OCI-LY1 (cell line): Measurements from ENCODE around the gene TAS1R3.

Experiments
- H2AFZ ChIP-seq: fragments of 200-600 bp; sonication (generic), shearing (Covaris generic); 2 replicates; pipeline ENCODE4 v1.6.0; 2014; ENCODE audit warnings: antibody characterized with exemption, mild to moderate bottlenecking, low read length
- H3F3A ChIP-seq: fragments of 200-600 bp; sonication (generic), shearing (Covaris generic); 2 replicates; pipeline ENCODE4 v1.6.0; 2014; ENCODE audit warnings: mild to moderate bottlenecking, antibody characterized with exemption, low read length, moderate library complexity; ENCODE audit not compliant: insufficient read depth
- H3K27ac ChIP-seq: fragments of 200-600 bp; sonication (generic); 2 replicates; pipeline ENCODE4 v1.5.1; 2014; ENCODE audit warnings: low read length, mixed run types, mild to moderate bottlenecking, low read depth; ENCODE audit not compliant: poor library complexity, severe bottlenecking
- H3K27me3 ChIP-seq: fragments of 200-600 bp; sonication (generic); 2 replicates; pipeline ENCODE4 v1.6.0; 2014; ENCODE audit warnings: antibody characterized with exemption, mild to moderate bottlenecking, low read length, moderate library complexity; ENCODE audit not compliant: insufficient read depth
- H3K36me3 ChIP-seq: fragments of 200-600 bp; sonication (generic); 2 replicates; pipeline ENCODE4 v1.6.1; 2014; ENCODE audit warnings: mild to moderate bottlenecking, antibody characterized with exemption, low read length, moderate library complexity, mixed read lengths; ENCODE audit not compliant: insufficient read depth
- H3K4me1 ChIP-seq: fragments of 200-600 bp; sonication (generic); 2 replicates; pipeline ENCODE4 v1.5.1; 2014; ENCODE audit warnings: mild to moderate bottlenecking, low read length, moderate library complexity; ENCODE audit not compliant: insufficient read depth, severe bottlenecking
- H3K4me2 ChIP-seq: fragments of 200-600 bp; sonication (generic), shearing (Covaris generic); 2 replicates; pipeline ENCODE4 v1.6.1; 2014; ENCODE audit warnings: low read length
- H3K4me3 ChIP-seq: fragments of 200-600 bp; sonication (generic); 2 replicates; pipeline ENCODE4 v1.5.1; 2014; ENCODE audit warnings: low read length, low read depth, mild to moderate bottlenecking, mixed read lengths; ENCODE audit not compliant: poor library complexity, severe bottlenecking
- H3K79me2 ChIP-seq: fragments of 200-600 bp; shearing (Covaris generic); 2 replicates; pipeline ENCODE4 v1.6.1; 2016; ENCODE audit warnings: mixed run types, low read length, mixed read lengths; ENCODE audit not compliant: insufficient read depth
- H3K9ac ChIP-seq: fragments of 200-600 bp; sonication (generic), shearing (Covaris generic); 2 replicates; pipeline ENCODE4 v1.6.1; 2014; ENCODE audit warnings: mild to moderate bottlenecking, low read length, mixed read lengths
- H3K9me2 ChIP-seq: fragments of 200-600 bp; sonication (generic), shearing (Covaris generic); 2 replicates; pipeline ENCODE4 v1.6.1; 2014; ENCODE audit warnings: low read depth, mild to moderate bottlenecking, low read length, mixed read lengths
- H3K9me3 ChIP-seq: fragments of 200-600 bp; shearing (Covaris generic); 2 replicates; pipeline ENCODE4 v1.6.1; 2014; ENCODE audit warnings: low read length, mixed read lengths
- H4K20me1 ChIP-seq: fragments of 200-600 bp; sonication (generic), shearing (Covaris generic); 2 replicates; pipeline ENCODE4 v1.6.0; 2016; ENCODE audit warnings: mild to moderate bottlenecking, low read length; ENCODE audit not compliant: insufficient read depth
- EZH2 ChIP-seq: fragments of 200-600 bp; sonication (generic), shearing (Covaris generic); IDR thresholded peaks from 2 replicates; pipeline ENCODE4 v1.8.0; 2017; ENCODE audit warnings: borderline replicate concordance, mixed run types, mild to moderate bottlenecking, antibody characterized with exemption, low read length, moderate library complexity, mixed read lengths
- TF ChIP-seq, protein P1 (sequence below): fragments of 200-600 bp; sonication (generic), shearing (Covaris generic); IDR thresholded peaks from 2 replicates; pipeline ENCODE4 v1.5.1; 2017; ENCODE audit warnings: mild to moderate bottlenecking, antibody characterized with exemption, low read length, moderate library complexity, mixed read lengths

TAS1R3 gene

DNA sequence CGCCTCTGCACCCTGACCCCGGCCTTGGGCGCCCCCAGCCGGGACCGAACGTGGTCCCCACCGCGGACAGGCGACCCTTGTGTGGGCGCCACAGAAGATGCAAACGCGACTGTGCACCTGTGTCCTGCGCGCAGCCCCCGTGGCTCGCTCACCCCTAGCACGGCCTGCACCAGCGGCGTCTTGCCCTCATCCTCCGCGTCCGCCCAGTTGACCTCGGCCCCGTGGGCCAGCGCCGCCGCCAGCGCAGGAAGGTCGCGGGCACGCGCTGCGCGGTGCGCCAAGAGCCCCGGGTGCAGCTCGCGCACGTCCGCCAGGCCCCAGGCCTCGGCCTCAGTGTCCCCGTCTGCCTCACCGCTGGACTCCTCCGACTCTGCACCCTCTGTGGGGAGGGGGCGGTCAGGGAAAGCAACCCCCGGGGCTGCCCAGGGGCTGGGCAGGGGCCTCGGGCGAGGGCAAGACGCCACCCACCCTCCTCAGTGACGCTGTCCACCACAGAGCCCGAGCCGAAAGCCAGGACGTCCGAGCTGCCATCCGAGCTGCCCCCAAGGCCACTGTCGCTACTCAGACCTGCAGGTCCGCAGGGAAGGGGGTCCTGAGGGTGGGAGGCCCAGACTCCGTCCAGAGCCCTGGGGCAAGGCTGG, 36.7 kb upstream of the TAS1R3 start:
- Histone ChIP-seq H3K79me2 (no peaks in the 10 kb centered on the region), H4K20me1 (no peaks in the 10 kb centered on the region), H3K9me2 (no peaks in the 10 kb centered on the region), H3K4me1 (no peaks in the 10 kb centered on the region), H3K9ac (no peak overlapping the region), H3K4me3 (no peak overlapping the region), H3K36me3 (no peaks in the 10 kb centered on the region), H3F3A (no peaks in the 10 kb centered on the region), H2AFZ (no peak overlapping the region), H3K4me2 (no peak overlapping the region), H3K9me3 (no peaks in the 10 kb centered on the region), H3K27ac (no peak overlapping the region), H3K27me3 (no peaks in the 10 kb centered on the region)
- no peak for TF ChIP-seq EZH2
- TF ChIP-seq, protein P1, sequence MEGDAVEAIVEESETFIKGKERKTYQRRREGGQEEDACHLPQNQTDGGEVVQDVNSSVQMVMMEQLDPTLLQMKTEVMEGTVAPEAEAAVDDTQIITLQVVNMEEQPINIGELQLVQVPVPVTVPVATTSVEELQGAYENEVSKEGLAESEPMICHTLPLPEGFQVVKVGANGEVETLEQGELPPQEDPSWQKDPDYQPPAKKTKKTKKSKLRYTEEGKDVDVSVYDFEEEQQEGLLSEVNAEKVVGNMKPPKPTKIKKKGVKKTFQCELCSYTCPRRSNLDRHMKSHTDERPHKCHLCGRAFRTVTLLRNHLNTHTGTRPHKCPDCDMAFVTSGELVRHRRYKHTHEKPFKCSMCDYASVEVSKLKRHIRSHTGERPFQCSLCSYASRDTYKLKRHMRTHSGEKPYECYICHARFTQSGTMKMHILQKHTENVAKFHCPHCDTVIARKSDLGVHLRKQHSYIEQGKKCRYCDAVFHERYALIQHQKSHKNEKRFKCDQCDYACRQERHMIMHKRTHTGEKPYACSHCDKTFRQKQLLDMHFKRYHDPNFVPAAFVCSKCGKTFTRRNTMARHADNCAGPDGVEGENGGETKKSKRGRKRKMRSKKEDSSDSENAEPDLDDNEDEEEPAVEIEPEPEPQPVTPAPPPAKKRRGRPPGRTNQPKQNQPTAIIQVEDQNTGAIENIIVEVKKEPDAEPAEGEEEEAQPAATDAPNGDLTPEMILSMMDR, result no peak

DNA sequence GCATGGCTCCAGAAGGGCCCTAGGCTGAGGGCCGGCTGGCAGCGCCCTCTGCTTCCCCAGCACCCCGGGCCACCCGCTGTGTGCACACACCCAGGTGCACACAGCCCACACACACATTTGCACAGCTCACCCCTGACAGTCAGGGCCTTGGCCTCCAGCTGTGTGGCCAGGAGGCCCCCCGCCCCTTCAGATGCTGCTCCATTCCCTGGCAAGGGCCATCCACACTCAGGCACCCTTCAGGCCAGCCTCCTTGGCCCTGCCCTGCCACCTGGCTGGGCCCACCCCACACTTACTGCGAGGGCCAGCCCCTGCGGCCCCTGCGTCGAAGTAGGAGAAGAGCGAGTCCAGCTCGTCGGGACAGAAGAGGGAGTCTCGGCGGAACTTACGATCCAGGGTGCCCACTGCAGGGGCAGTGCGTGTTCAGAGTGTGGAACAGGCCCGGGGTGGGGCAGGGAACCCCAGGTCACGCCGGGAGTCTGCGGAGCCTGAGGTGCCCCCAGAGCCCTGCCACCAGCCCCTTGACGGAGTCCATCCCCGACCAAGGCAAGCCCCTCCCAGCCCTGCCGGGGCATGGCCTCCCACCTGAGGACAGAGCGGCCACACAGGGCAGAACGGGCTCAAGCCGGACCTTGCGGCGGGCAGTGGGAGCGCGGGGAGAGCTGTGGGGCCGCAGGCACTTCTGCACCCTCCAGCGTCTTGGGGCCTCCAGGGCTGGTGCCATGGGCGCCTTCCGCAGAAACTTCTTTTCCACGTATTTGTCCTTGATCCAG, 35.7 kb upstream of the TAS1R3 start:
- Histone ChIP-seq H4K20me1 (no peaks in the 10 kb centered on the region), H3K27me3 (no peaks in the 10 kb centered on the region), H3K79me2 (no peaks in the 10 kb centered on the region), H3K4me1 (no peaks in the 10 kb centered on the region), H3K9me3 (no peaks in the 10 kb centered on the region), H3F3A (no peaks in the 10 kb centered on the region), H3K4me2 (no peak overlapping the region), H3K9me2 (no peaks in the 10 kb centered on the region), H3K4me3 (no peak overlapping the region), H2AFZ (no peak overlapping the region), H3K9ac (no peak overlapping the region), H3K27ac (no peak overlapping the region), H3K36me3 (no peaks in the 10 kb centered on the region)
- TF ChIP-seq, protein P1, result no peak
- no peak for TF ChIP-seq EZH2

DNA sequence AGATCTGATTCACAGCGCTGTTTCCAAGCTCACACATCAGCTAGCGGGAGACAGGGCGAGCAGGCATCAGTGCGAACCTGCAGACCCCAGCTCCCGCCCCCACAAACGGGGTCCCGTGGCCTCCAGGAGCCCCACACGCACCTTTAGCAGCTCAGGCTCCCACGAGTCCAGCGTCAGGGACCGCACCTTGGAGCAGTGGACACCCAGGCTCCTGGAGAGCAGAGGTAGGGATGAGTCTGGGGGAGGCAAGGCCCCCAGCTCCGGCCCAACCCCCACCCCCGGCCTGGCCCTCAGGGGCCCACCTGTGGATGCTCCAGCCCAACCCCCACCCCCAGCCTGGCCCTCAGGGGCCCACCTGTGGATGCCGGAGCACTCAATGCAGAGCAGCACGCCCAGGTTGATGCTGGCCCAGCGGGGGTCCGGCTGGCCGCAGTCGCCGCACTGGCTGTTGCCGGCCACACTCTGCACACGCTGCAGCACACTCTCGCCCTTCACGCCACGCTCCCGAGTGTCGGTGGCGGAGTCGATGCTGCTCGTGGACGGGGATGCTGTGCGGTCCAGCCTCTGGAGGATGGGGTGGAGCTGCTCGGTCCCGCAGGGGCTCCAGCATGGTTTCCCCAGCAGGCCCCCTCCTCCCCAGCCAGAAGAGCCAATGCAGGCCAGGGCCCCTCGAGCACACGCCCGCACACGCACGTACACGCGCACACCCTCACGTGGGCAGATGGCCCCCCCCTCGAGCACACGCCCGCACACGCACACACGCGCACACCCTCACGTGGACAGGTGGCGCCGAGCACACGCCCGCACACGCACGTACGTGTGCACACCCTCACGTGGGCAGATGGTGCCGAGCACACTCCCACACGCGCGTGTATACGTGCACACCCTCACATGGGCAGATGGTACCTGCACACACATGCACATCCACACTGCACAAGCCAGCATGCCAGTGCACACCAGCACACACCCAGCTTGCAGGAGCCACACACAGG, 34.7 kb upstream of the TAS1R3 start:
- no peak overlapping the region for H3K9ac ChIP-seq
- H3K27me3 ChIP-seq, result no peaks in the 10 kb centered on the region
- H4K20me1 ChIP-seq, result no peaks in the 10 kb centered on the region
- no peaks in the 10 kb centered on the region for H3K9me2 ChIP-seq
- no peak overlapping the region for H2AFZ ChIP-seq
- TF ChIP-seq, protein P1, result no peak
- TF ChIP-seq EZH2, result no peak
- no peak overlapping the region for H3K4me3 ChIP-seq
- H3K79me2 ChIP-seq, result no peaks in the 10 kb centered on the region
- no peak overlapping the region for H3K4me2 ChIP-seq
- H3K36me3 ChIP-seq, result no peaks in the 10 kb centered on the region
- no peaks in the 10 kb centered on the region for H3F3A ChIP-seq
- H3K9me3 ChIP-seq, result no peaks in the 10 kb centered on the region
- no peak overlapping the region for H3K27ac ChIP-seq
- H3K4me1 ChIP-seq, result no peaks in the 10 kb centered on the region
